ENCODE results near the gene BCL2.

Gene BCL2

GRCh38 chr18:63152791-63153190, 166.8 kb downstream of the BCL2 start:
- no peak for DNase-seq

- DNase-seq = no peak
Observed at GRCh38 chr18:63152096-63152495, 167.5 kb downstream of the BCL2 start.

GRCh38 chr18:63151539-63151938, 168.0 kb downstream of the BCL2 start:
- DNase-seq = no peak

- no peak for DNase-seq
Observed at GRCh38 chr18:63150942-63151421, 168.6 kb downstream of the BCL2 start.

- no peak for DNase-seq
Observed at GRCh38 chr18:63150326-63150725, 169.2 kb downstream of the BCL2 start.

- DNase-seq = no peak
Observed at GRCh38 chr18:63149302-63149587, 170.3 kb downstream of the BCL2 start.

- DNase-seq = no peak
Observed at GRCh38 chr18:63148449-63149301, 170.9 kb downstream of the BCL2 start.

GRCh38 chr18:63147973-63148372, 171.6 kb downstream of the BCL2 start:
- no peak for DNase-seq

GRCh38 chr18:63146828-63147409, 172.7 kb downstream of the BCL2 start:
- no peak for DNase-seq

GRCh38 chr18:63145851-63146555, 173.6 kb downstream of the BCL2 start:
- no peak for DNase-seq

- no peak for DNase-seq
Observed at GRCh38 chr18:63145166-63145850, 174.3 kb downstream of the BCL2 start.

- DNase-seq = no peak
Observed at GRCh38 chr18:63144748-63145147, 174.8 kb downstream of the BCL2 start.

GRCh38 chr18:63143330-63143771, 176.2 kb downstream of the BCL2 start:
- DNase-seq = no peak

GRCh38 chr18:63142594-63143225, 176.9 kb downstream of the BCL2 start:
- no peak for DNase-seq

- DNase-seq = no peak
Observed at GRCh38 chr18:63141778-63142176, 177.8 kb downstream of the BCL2 start.

GRCh38 chr18:63140997-63141777, 178.4 kb downstream of the BCL2 start:
- no peak for DNase-seq

GRCh38 chr18:63140038-63140450, 179.5 kb downstream of the BCL2 start:
- no peak for DNase-seq

- no peak for DNase-seq
Observed at GRCh38 chr18:63138436-63139340, 180.9 kb downstream of the BCL2 start.

- DNase-seq = no peak
Observed at GRCh38 chr18:63137999-63138435, 181.6 kb downstream of the BCL2 start.

GRCh38 chr18:63135101-63135500, 184.5 kb downstream of the BCL2 start:
- no peak for DNase-seq

- no peak for DNase-seq
Observed at GRCh38 chr18:63132819-63133200, 186.8 kb downstream of the BCL2 start.

All from NCI-H2029 treated with DMSO at 0.1 percent for 48 hours (cell line).